Omental fat pad (tissue), 4 donors: ENCODE measurements around the gene LTC4S. TPM values are rescaled to one million over a fixed set of nuclear protein-coding genes. Genes with fewer than 3 reads are reported as not detected.
A peak's percentile ranks its signal among the peaks of the same experiment; 100 is the strongest.

Experiments
- ATAC-seq: fragments of 150-250 bp; one replicate; pipeline ENCODE4 v1.9.1; 2016; ENCODE audit warnings: mild to moderate bottlenecking, moderate library complexity; ENCODE audit not compliant: low FRiP score
- DNase-seq: peaks from one replicate; pipeline ENCODE4 v3.0.0-alpha.2; 2019; ENCODE audit warnings: low spot score
- CTCF ChIP-seq, 3 donors: fragments of 450-650 bp; IDR thresholded peaks; one replicate each; pipeline ENCODE4 v1.5.1; 2016 to 2017; ENCODE audit warnings: antibody characterized with exemption in 3 of 3, mild to moderate bottlenecking in 3 of 3, moderate library complexity in 2 of 3
- total RNA-seq, 4 donors: library from RNA; depleted of rRNA; stranded (reverse); fragments of >200 nt; gene quantifications; one replicate each; pipeline ENCODE4 v1.1.0, GENCODE V29; 2016

The LTC4S gene
- total RNA-seq, 4 donors from 2014 or later: 7.1 to 15.1 (median 12.0) TPM

- DNase-seq: no peak
- no peak for TF ChIP-seq CTCF (IDR thresholded peaks at IDR 0.05)
- ATAC-seq: no peak
Measured at GRCh38 chr5:179758955-179759354, 34.8 kb upstream of the LTC4S start.

GRCh38 chr5:179759581-179760551, 33.9 kb upstream of the LTC4S start:
- no peak for TF ChIP-seq CTCF (IDR thresholded peaks at IDR 0.05)
- ATAC-seq (no peak), DNase-seq (no peak)

GRCh38 chr5:179762079-179762780, 31.6 kb upstream of the LTC4S start:
- no peak for ATAC-seq

GRCh38 chr5:179762781-179763176, 31.0 kb upstream of the LTC4S start:
- ATAC-seq: no peak
- no peak for TF ChIP-seq CTCF (IDR thresholded peaks at IDR 0.05)
- no peak for DNase-seq

More at GRCh38 chr5:179762079-179762780, 31.6 kb upstream of the LTC4S start:
- no peak for DNase-seq
- no peak for TF ChIP-seq CTCF (IDR thresholded peaks at IDR 0.05)

GRCh38 chr5:179763215-179763945, 30.4 kb upstream of the LTC4S start:
- ATAC-seq (peak; percentile 91), DNase-seq (no peak)
- peak in 1 of 3 donors; percentile 43 for TF ChIP-seq CTCF (IDR thresholded peaks at IDR 0.05)

- no peak for TF ChIP-seq CTCF (IDR thresholded peaks at IDR 0.05)
- ATAC-seq (no peak), DNase-seq (no peak)
Measured at GRCh38 chr5:179764056-179764455, 29.7 kb upstream of the LTC4S start.
